Esophagus mucosa (tissue), 1 donor: Measurements from ENCODE around the gene SORCS2. TPM values are rescaled to one million over a fixed set of nuclear protein-coding genes. Genes with fewer than 3 reads are reported as not detected.

Source experiments
- ATAC-seq: fragments of 200-7000 bp; cut with Tn5 transposase; one replicate; pipeline ENCODE4 v1.9.1; 2020
- total RNA-seq: library from RNA; stranded (reverse); gene quantifications from one replicate; pipeline ENCODE4 v1.2.4, GENCODE V29; 2023
- donor health status: DM: yes; HTN: yes; CAD: no.

SORCS2 gene
- total RNA-seq, 1 donor from 2014 or later = 5.0 TPM

GRCh38 chr4:7787067-7787466 is 594.7 kb downstream of the SORCS2 start:
- no peak for ATAC-seq

GRCh38 chr4:7787681-7788141 is 595.4 kb downstream of the SORCS2 start:
- no peak for ATAC-seq

- no peak for ATAC-seq
Observed at GRCh38 chr4:7788193-7788592, 595.9 kb downstream of the SORCS2 start.

GRCh38 chr4:7788694-7789425 is 596.5 kb downstream of the SORCS2 start:
- no peak for ATAC-seq

- ATAC-seq = no peak
Observed at GRCh38 chr4:7790023-7790422, 597.7 kb downstream of the SORCS2 start.

- ATAC-seq = no peak
Observed at GRCh38 chr4:7790999-7791398, 598.7 kb downstream of the SORCS2 start.

Other genes with a start within 250 kb of the SORCS2 start
- 12.5 TPM for gene TADA2B, start 149.2 kb upstream of the SORCS2 start, total RNA-seq
- 34.0 TPM for gene GRPEL1, start 124.5 kb upstream of the SORCS2 start, total RNA-seq
- not detected for gene PSAPL1, start 242.4 kb downstream of the SORCS2 start, total RNA-seq